Gastrocnemius medialis (tissue), 4 donors: ENCODE measurements around the gene KRT86.

Experiments
- POLR2A ChIP-seq, 2 donors: fragments of 450-650 bp; IDR thresholded peaks; one replicate each; pipeline ENCODE4 v1.6.1; 2017; ENCODE audit warnings: antibody characterized with exemption in 2 of 2, mild to moderate bottlenecking in 2 of 2, moderate library complexity in 2 of 2
- TF ChIP-seq, protein P1 (sequence below), 5 experiments: fragments of 450-650 bp in 3 of 5; fragments of 200-600 bp in 2 of 5; sonication (generic) in 2 of 5; IDR thresholded peaks in 4 of 5; conservative IDR thresholded peaks in 1 of 5; 1 replicate in 4 of 5; 2 replicates in 1 of 5; pipeline ENCODE4 v1.5.1; 2016 to 2019; ENCODE audit warnings: antibody characterized with exemption in 5 of 5, mild to moderate bottlenecking in 3 of 5, moderate library complexity in 3 of 5

DNA sequence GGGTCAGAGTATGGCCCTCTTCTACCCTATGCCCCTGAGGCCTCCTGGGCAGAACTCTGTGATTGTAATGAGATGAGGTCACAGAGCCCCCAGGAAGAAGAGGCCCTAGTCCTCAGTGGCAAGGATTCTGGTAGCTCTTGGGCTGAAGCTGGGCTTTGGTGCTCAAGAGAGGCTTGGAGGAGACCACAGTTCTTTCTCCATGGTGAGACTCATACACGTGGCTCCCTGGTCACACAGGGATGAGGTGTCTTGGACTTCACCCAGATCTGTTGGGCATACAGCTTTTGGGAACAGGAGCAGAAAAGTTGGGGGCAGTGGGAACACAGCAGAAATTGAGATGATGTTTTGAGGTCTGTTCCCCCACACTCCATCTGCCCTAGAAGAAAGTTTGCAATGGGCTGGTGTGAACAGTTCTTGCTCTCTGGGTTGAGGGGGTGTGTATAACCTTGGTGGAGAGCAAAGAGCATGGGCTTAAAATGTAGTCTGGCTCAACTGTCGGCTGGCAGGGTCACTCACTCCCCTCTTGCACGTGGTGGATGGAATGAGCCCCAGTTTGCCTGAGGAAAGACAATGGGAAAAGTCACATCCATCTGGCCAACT, at the start of gene KRT86:
- TF ChIP-seq, protein P1, sequence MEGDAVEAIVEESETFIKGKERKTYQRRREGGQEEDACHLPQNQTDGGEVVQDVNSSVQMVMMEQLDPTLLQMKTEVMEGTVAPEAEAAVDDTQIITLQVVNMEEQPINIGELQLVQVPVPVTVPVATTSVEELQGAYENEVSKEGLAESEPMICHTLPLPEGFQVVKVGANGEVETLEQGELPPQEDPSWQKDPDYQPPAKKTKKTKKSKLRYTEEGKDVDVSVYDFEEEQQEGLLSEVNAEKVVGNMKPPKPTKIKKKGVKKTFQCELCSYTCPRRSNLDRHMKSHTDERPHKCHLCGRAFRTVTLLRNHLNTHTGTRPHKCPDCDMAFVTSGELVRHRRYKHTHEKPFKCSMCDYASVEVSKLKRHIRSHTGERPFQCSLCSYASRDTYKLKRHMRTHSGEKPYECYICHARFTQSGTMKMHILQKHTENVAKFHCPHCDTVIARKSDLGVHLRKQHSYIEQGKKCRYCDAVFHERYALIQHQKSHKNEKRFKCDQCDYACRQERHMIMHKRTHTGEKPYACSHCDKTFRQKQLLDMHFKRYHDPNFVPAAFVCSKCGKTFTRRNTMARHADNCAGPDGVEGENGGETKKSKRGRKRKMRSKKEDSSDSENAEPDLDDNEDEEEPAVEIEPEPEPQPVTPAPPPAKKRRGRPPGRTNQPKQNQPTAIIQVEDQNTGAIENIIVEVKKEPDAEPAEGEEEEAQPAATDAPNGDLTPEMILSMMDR (IDR thresholded peaks at IDR 0.05 in 4 of 5, conservative IDR thresholded peaks at IDR 0.05 in 1 of 5) = no peak
- no peak for TF ChIP-seq POLR2A (IDR thresholded peaks at IDR 0.05)
